ENCODE data around the gene EP300.

Gene EP300

GRCh38 chr22:41076857-41077256 is 15.5 kb upstream of the EP300 start:
- Histone ChIP-seq H3K9me3 (ENCODE audit: control insufficient read depth in 1 of 2, low read length in 2 of 2) (no peaks in the 10 kb centered on the region), H3K36me3 (ENCODE audit: control insufficient read depth in 1 of 2, insufficient read depth in 2 of 2, low read length in 2 of 2) (no peaks in the 10 kb centered on the region), H3K27me3 (ENCODE audit: control insufficient read depth in 1 of 2, insufficient read depth in 2 of 2, low read length in 2 of 2) (no peaks in the 10 kb centered on the region), H3K9ac (ENCODE audit: low read depth in 1 of 2, low read length in 2 of 2) (no peak overlapping the region), H3K4me1 (ENCODE audit: control insufficient read depth in 1 of 2, insufficient read depth in 2 of 2, low read length in 2 of 2) (no peaks in the 10 kb centered on the region), H3K4me3 (ENCODE audit: low read depth in 1 of 2, low read length in 2 of 2) (no peak overlapping the region), H3K27ac (ENCODE audit: low read depth, low read length) (no peak overlapping the region)

- H3K9me3 ChIP-seq (ENCODE audit: control insufficient read depth in 1 of 2, low read length in 2 of 2): no peaks in the 10 kb centered on the region
- no peak overlapping the region for H3K27ac ChIP-seq (ENCODE audit: low read depth, low read length)
- no peaks in the 10 kb centered on the region for H3K36me3 ChIP-seq (ENCODE audit: control insufficient read depth in 1 of 2, insufficient read depth in 2 of 2, low read length in 2 of 2)
- H3K9ac ChIP-seq (ENCODE audit: low read depth in 1 of 2, low read length in 2 of 2): no peak overlapping the region
- no peaks in the 10 kb centered on the region for H3K4me1 ChIP-seq (ENCODE audit: control insufficient read depth in 1 of 2, insufficient read depth in 2 of 2, low read length in 2 of 2)
- no peak overlapping the region for H3K4me3 ChIP-seq (ENCODE audit: low read depth in 1 of 2, low read length in 2 of 2)
- H3K27me3 ChIP-seq (ENCODE audit: control insufficient read depth in 1 of 2, insufficient read depth in 2 of 2, low read length in 2 of 2): no peaks in the 10 kb centered on the region
Measured at GRCh38 chr22:41078931-41079330, 13.5 kb upstream of the EP300 start.

DNA sequence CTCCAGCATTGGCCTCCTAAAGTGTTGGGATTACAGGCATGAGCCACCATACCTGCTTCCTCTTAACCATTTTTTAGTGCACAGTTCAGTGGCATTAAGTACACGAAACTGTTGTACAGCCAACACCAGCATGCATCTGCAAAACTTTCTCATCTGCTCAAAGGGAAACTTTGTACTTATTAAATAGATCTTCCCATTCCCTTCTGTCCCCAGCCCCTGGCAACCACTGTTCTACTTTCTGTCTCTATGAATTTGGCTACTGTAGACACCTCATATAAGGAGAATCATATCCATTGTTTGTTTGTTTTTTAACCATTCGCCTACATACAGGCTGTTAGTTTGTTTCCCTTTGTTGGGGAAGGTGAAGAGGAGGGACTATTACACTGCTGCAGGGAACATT is 6.5 kb upstream of the EP300 start:
- no peaks in the 10 kb centered on the region for H3K36me3 ChIP-seq (ENCODE audit: control insufficient read depth in 1 of 2, insufficient read depth in 2 of 2, low read length in 2 of 2)
- no peak overlapping the region for H3K9ac ChIP-seq (ENCODE audit: low read depth in 1 of 2, low read length in 2 of 2)
- H3K4me1 ChIP-seq (ENCODE audit: control insufficient read depth in 1 of 2, insufficient read depth in 2 of 2, low read length in 2 of 2): no peaks in the 10 kb centered on the region
- no peaks in the 10 kb centered on the region for H3K9me3 ChIP-seq (ENCODE audit: control insufficient read depth in 1 of 2, low read length in 2 of 2)
- no peaks in the 10 kb centered on the region for H3K27me3 ChIP-seq (ENCODE audit: control insufficient read depth in 1 of 2, insufficient read depth in 2 of 2, low read length in 2 of 2)
- no peak overlapping the region for H3K4me3 ChIP-seq (ENCODE audit: low read depth in 1 of 2, low read length in 2 of 2)
- no peak overlapping the region for H3K27ac ChIP-seq (ENCODE audit: low read depth, low read length)

DNA sequence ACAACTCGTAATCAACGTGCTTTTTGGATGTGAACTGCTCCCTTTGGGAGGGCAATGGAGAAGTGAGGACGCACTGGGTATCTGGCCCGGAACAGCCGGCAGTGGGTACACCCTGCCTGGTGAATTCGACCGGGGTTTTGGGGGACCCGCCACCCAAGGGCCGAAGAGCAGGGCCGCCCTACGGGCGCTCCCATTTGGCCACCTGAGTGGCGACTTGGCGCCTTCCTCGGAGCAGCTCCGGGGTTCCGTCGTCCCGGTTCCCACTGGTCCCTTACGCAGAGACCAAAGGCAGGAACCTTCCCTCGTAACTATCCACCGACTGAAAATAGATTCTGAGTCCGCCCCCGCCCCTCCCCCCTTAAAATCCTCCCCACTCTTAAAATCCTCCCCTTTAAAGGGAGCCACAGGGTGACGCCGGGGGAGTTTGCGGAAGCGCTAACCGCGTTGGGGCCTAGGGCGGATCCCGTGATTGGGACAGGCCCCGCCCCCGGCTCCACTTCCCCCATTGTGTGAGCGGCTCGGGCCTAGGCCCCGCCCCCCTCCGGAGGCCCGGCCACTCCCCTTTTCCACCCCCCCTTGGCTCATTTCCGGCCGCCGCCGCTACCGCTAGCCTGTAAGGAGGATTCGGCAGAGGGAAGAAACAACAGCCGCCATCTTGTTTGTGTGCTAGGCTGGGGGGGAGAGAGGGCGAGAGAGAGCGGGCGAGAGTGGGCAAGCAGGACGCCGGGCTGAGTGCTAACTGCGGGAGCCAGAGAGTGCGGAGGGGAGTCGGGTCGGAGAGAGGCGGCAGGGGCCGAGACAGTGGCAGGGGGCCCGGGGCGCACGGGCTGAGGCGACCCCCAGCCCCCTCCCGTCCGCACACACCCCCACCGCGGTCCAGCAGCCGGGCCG is 1.0 kb upstream of the EP300 start:
- no peaks in the 10 kb centered on the region for H3K36me3 ChIP-seq (ENCODE audit: control insufficient read depth in 1 of 2, insufficient read depth in 2 of 2, low read length in 2 of 2)
- H3K4me1 ChIP-seq (ENCODE audit: control insufficient read depth in 1 of 2, insufficient read depth in 2 of 2, low read length in 2 of 2): peaks cover 12 to 16% of the 10 kb centered on the region in 2 donors
- H3K9me3 ChIP-seq (ENCODE audit: control insufficient read depth in 1 of 2, low read length in 2 of 2): no peaks in the 10 kb centered on the region
- peak overlapping the region; percentile 90 to 96 for H3K4me3 ChIP-seq (ENCODE audit: low read depth in 1 of 2, low read length in 2 of 2)
- H3K9ac ChIP-seq (ENCODE audit: low read depth in 1 of 2, low read length in 2 of 2): peak overlapping the region; percentile 95 to 96
- H3K27ac ChIP-seq (ENCODE audit: low read depth, low read length): peak overlapping the region; percentile 100
- no peaks in the 10 kb centered on the region for H3K27me3 ChIP-seq (ENCODE audit: control insufficient read depth in 1 of 2, insufficient read depth in 2 of 2, low read length in 2 of 2)

GRCh38 chr22:41092847-41093411 is 537 bp downstream of the EP300 start:
- Histone ChIP-seq H3K4me3 (ENCODE audit: low read depth in 1 of 2, low read length in 2 of 2) (peak overlapping the region; percentile 90 to 96), H3K4me1 (ENCODE audit: control insufficient read depth in 1 of 2, insufficient read depth in 2 of 2, low read length in 2 of 2) (peaks cover 21% of the 10 kb centered on the region in 2 donors), H3K9me3 (ENCODE audit: control insufficient read depth in 1 of 2, low read length in 2 of 2) (no peaks in the 10 kb centered on the region), H3K36me3 (ENCODE audit: control insufficient read depth in 1 of 2, insufficient read depth in 2 of 2, low read length in 2 of 2) (no peaks in the 10 kb centered on the region), H3K27ac (ENCODE audit: low read depth, low read length) (peak overlapping the region; percentile 100), H3K9ac (ENCODE audit: low read depth in 1 of 2, low read length in 2 of 2) (peak overlapping the region; percentile 95 to 96), H3K27me3 (ENCODE audit: control insufficient read depth in 1 of 2, insufficient read depth in 2 of 2, low read length in 2 of 2) (no peaks in the 10 kb centered on the region)

GRCh38 chr22:41094041-41094593 is 1.7 kb downstream of the EP300 start:
- Histone ChIP-seq H3K4me1 (ENCODE audit: control insufficient read depth in 1 of 2, insufficient read depth in 2 of 2, low read length in 2 of 2) (peaks cover 29 to 30% of the 10 kb centered on the region in 2 donors), H3K27ac (ENCODE audit: low read depth, low read length) (no peak overlapping the region), H3K9ac (ENCODE audit: low read depth in 1 of 2, low read length in 2 of 2) (peak overlapping the region; percentile 95 to 96), H3K4me3 (ENCODE audit: low read depth in 1 of 2, low read length in 2 of 2) (peak overlapping the region; percentile 90 to 96), H3K36me3 (ENCODE audit: control insufficient read depth in 1 of 2, insufficient read depth in 2 of 2, low read length in 2 of 2) (peaks cover 0 to 3% of the 10 kb centered on the region in 2 donors), H3K27me3 (ENCODE audit: control insufficient read depth in 1 of 2, insufficient read depth in 2 of 2, low read length in 2 of 2) (no peaks in the 10 kb centered on the region), H3K9me3 (ENCODE audit: control insufficient read depth in 1 of 2, low read length in 2 of 2) (no peaks in the 10 kb centered on the region)

- Histone ChIP-seq H3K4me3 (ENCODE audit: low read depth in 1 of 2, low read length in 2 of 2) (peak overlapping the region in 1 of 2 donors; percentile 9), H3K9me3 (ENCODE audit: control insufficient read depth in 1 of 2, low read length in 2 of 2) (no peaks in the 10 kb centered on the region), H3K4me1 (ENCODE audit: control insufficient read depth in 1 of 2, insufficient read depth in 2 of 2, low read length in 2 of 2) (peaks cover 38 to 39% of the 10 kb centered on the region in 2 donors)
Measured at GRCh38 chr22:41096391-41096790, 4.0 kb downstream of the EP300 start.

GRCh38 chr22:41096841-41097240 is 4.4 kb downstream of the EP300 start:
- Histone ChIP-seq H3K9me3 (ENCODE audit: control insufficient read depth in 1 of 2, low read length in 2 of 2) (no peaks in the 10 kb centered on the region), H3K27ac (ENCODE audit: low read depth, low read length) (no peak overlapping the region), H3K9ac (ENCODE audit: low read depth in 1 of 2, low read length in 2 of 2) (no peak overlapping the region), H3K4me3 (ENCODE audit: low read depth in 1 of 2, low read length in 2 of 2) (no peak overlapping the region), H3K36me3 (ENCODE audit: control insufficient read depth in 1 of 2, insufficient read depth in 2 of 2, low read length in 2 of 2) (peaks cover 0 to 9% of the 10 kb centered on the region in 2 donors), H3K27me3 (ENCODE audit: control insufficient read depth in 1 of 2, insufficient read depth in 2 of 2, low read length in 2 of 2) (no peaks in the 10 kb centered on the region), H3K4me1 (ENCODE audit: control insufficient read depth in 1 of 2, insufficient read depth in 2 of 2, low read length in 2 of 2) (peaks cover 38 to 39% of the 10 kb centered on the region in 2 donors)

More at GRCh38 chr22:41096391-41096790, 4.0 kb downstream of the EP300 start:
- no peak overlapping the region for H3K9ac ChIP-seq (ENCODE audit: low read depth in 1 of 2, low read length in 2 of 2)
- peaks cover 0 to 9% of the 10 kb centered on the region in 2 donors for H3K36me3 ChIP-seq (ENCODE audit: control insufficient read depth in 1 of 2, insufficient read depth in 2 of 2, low read length in 2 of 2)
- no peaks in the 10 kb centered on the region for H3K27me3 ChIP-seq (ENCODE audit: control insufficient read depth in 1 of 2, insufficient read depth in 2 of 2, low read length in 2 of 2)
- no peak overlapping the region for H3K27ac ChIP-seq (ENCODE audit: low read depth, low read length)

- H3K4me3 ChIP-seq (ENCODE audit: low read depth in 1 of 2, low read length in 2 of 2): peak overlapping the region in 1 of 2 donors; percentile 3
- H3K27me3 ChIP-seq (ENCODE audit: control insufficient read depth in 1 of 2, insufficient read depth in 2 of 2, low read length in 2 of 2): no peaks in the 10 kb centered on the region
- H3K4me1 ChIP-seq (ENCODE audit: control insufficient read depth in 1 of 2, insufficient read depth in 2 of 2, low read length in 2 of 2): peaks cover 38 to 39% of the 10 kb centered on the region in 2 donors
- no peak overlapping the region for H3K27ac ChIP-seq (ENCODE audit: low read depth, low read length)
- peaks cover 0 to 15% of the 10 kb centered on the region in 2 donors for H3K36me3 ChIP-seq (ENCODE audit: control insufficient read depth in 1 of 2, insufficient read depth in 2 of 2, low read length in 2 of 2)
- H3K9me3 ChIP-seq (ENCODE audit: control insufficient read depth in 1 of 2, low read length in 2 of 2): no peaks in the 10 kb centered on the region
- no peak overlapping the region for H3K9ac ChIP-seq (ENCODE audit: low read depth in 1 of 2, low read length in 2 of 2)
Measured at GRCh38 chr22:41099036-41099435, 6.6 kb downstream of the EP300 start.
